ENCODE data around the gene MKX. TPM values are rescaled to one million over a fixed set of nuclear protein-coding genes. Genes with fewer than 3 reads are reported as not detected.

Gene MKX, protein sequence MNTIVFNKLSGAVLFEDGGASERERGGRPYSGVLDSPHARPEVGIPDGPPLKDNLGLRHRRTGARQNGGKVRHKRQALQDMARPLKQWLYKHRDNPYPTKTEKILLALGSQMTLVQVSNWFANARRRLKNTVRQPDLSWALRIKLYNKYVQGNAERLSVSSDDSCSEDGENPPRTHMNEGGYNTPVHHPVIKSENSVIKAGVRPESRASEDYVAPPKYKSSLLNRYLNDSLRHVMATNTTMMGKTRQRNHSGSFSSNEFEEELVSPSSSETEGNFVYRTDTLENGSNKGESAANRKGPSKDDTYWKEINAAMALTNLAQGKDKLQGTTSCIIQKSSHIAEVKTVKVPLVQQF
- total RNA-seq, result 0.15 TPM
- long read RNA-seq, result 0 reads

DNA sequence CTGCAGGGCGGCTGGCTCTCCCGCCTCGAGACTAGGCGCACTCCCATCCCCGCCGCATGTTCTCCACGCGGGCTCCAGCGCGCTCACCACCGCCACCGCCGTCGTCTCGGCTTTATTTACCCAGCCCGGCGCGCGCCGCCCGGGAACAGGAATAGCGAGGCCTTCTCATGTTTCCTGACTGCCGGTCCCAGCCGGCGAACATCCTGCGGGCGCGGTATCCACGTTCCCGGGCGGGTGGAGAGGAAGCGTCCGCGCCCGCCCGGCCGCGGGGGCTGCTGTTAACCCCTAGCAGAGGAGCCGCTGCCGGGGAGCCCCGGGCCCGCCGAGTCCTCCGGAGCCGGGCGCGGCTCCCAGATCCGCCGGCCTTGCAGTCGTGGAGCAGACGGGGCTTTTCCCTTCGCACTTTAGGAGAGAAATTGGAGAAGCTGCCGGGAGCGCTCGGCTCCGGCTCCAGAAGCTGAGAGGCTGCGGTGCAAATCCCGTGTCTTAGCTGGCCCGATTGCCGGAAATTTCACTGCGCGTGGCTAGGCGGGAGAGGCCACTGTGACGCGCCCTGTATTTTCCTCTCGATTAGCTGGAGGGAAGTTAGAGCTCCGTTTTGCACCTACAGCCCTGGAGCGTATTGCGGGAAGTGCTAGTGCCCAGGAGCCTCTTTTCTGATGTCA, at the start of gene MKX:
TSS of gene MKX (minus strand) at position 88 of the 665 bp plus-strand sequence. CDS start 2,404 bp downstream, outside the sequence.
- DNase-seq (peak; percentile 48), ATAC-seq (no peak)
- intact Hi-C loops (cut with micrococcal nuclease), result no loop called here

GRCh38 chr10:27794157-27794556, 48.5 kb upstream of the MKX start:
- no peak for ATAC-seq
- intact Hi-C loops (cut with micrococcal nuclease), result no loop called here
- no peak for DNase-seq

DNA sequence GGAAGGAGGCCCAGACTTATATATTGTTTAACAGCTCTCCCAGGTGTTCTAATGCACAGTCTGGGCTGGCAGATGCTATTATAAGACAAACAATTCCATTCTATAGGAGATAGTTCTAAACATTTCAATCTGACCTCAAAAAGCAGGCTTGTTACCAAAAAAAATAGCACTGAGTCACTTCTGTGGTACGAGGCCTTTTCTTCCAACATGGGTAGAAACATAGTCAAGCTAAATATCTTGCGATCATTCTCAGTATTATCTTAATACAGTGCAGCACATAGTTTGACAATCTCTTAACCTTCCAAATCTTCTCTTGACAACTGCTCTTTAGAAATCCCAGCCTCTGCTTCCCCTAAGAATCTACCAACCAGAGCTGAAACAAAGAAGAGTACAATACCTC, 46.6 kb upstream of the MKX start:
- DNase-seq, result no peak
- no peak for ATAC-seq
- intact Hi-C loops (cut with micrococcal nuclease), result no loop called here

DNA sequence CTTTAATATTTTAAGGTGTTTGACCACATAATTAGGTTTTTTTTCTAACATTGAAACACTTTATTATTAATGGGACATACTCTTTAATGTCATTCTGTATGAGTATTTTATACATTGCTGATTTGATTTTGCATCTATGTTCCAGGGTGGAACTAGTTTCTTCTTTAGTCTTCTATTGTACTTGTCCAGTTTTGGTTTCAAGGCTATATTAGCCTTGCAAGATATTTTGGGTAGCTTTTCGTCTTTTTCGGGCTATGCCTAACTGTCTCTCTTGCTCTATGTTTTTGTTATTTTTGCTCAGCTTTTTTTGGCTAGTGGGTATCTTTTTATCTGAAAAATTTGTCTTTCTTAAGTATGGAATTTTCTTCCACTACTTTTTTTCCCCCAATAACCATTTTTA, 38.7 kb upstream of the MKX start:
- DNase-seq (no peak), ATAC-seq (no peak)
- intact Hi-C loops (cut with micrococcal nuclease), result no loop called here

DNA sequence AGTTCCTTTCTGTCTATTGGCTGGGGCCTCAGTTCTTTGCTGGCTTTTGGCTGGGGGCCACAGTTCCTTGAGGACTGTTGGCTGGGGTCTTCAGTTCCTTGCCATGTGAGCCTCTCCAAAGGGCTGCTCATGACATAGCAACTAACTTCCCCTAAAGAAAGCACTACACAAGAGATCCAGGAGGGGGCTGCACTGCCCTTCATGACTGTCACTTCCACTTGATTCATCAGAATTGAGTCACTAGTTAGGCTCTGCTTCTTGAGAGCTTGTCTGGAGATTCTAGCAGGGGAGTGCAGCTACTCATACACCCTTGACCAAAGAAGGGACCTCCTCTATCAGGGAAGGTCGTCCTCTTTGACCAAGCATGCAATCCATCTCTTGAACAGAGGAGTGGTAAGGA, 38.0 kb upstream of the MKX start:
- ATAC-seq (peak; percentile 44), DNase-seq (no peak)
- intact Hi-C loops (cut with micrococcal nuclease), result no loop called here

DNA sequence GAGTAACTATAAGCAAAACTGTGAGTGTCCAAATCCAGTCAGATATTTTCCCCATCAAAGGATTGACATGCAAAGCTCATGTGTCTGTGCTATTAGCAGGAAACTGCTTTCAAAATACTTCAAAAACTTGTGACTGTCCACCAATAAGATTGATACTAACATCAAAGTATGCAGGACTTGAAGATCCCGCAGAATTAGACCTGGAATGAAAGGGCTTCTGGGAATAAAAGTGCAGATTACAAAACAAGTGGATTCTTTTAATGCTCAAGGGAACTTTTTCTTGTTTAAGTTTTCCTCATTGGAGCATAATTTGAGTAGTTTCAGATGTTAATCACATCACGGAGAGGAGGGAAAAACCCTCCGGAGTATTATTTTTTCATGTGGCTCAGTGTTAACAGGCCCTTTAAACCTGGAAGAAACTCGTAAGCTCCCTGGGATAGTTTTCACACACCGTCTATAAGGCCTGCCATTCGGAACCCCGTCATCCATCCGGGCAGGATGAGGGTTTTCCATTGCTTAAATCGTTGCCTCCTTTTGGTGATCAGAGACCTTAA, 33.9 kb upstream of the MKX start:
- intact Hi-C loops (cut with micrococcal nuclease), result no loop called here
- ATAC-seq, result no peak
- DNase-seq, result no peak

GRCh38 chr10:27774831-27775230, 29.2 kb upstream of the MKX start:
- intact Hi-C loops (cut with micrococcal nuclease), result no loop called here
- ATAC-seq, result no peak
- DNase-seq, result no peak

DNA sequence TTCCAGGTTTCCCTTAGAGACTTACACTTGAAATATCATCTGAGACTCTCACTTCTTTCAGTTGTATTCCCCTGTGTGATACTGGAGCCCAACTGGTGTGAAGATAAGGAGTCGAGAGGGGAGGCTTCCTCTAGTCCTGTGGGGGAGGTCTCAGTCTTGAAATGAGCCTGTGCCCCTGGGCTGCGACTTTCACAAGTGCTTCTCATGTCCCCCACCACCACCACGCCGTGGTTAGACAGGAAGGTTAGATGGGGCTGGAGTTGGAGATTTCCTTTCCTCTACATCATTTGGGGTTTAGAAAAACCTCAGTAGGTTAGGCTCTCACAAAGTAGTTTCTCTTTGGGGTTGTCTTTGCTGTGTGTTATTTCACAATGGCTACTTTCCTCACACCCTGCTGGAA, 25.6 kb upstream of the MKX start:
- no peak for ATAC-seq
- no peak for DNase-seq
- intact Hi-C loops (cut with micrococcal nuclease), result no loop called here

DNA sequence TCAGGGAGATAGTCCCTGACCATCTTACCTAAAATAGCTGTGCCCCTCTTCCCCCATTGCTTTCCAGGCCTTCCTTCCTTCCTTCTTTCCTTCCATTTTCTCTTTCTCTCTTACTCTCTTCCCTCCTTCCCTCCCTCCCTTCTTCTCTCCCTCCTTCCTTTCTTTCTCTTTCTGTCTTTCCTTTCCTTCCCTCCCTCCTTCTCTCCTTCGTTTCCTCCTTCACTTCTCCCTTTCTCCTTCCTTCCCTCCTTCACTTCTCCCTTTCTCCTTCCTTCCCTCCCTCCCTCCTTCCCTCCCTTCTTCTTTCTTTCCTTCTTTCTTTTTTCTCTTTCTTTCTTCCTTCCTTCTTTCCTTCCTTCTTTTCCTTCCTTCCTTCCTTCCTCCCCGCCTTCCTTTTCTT, 24.6 kb upstream of the MKX start:
- ATAC-seq, result no peak
- DNase-seq, result no peak
- intact Hi-C loops (cut with micrococcal nuclease), result no loop called here

DNA sequence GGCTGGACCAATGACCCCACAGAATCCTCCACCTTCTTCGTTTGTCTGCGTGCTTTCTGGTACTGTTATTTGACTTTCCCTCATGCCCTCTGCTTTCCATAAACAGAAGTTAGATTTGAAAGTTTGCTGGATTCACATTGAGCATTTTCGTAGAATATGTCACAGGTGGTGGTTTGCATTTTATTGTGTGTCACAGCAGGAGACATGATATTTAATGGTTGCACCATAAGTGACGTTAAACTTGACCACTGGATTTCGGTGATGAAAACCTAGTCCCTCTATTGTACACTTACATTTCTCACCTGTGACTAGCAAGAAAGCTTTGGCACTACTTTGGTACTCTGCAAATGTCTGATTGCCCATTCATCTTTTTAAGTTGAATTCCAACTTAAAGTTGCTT, 15.2 kb upstream of the MKX start:
- ATAC-seq, result no peak
- intact Hi-C loops (cut with micrococcal nuclease), result no loop called here
- no peak for DNase-seq

- ATAC-seq, result no peak
- no peak for DNase-seq
- intact Hi-C loops (cut with micrococcal nuclease), result no loop called here
These were observed 14.1 kb upstream of the MKX start for GRCh38 chr10:27759483-27760272.

- ATAC-seq, result no peak
- DNase-seq, result no peak
- intact Hi-C loops (cut with micrococcal nuclease), result no loop called here
These were observed 7.1 kb upstream of the MKX start for GRCh38 chr10:27752673-27753237.

- ATAC-seq, result no peak
- no peak for DNase-seq
- intact Hi-C loops (cut with micrococcal nuclease), result no loop called here
These were observed 3.0 kb upstream of the MKX start for GRCh38 chr10:27748601-27749000.

DNA sequence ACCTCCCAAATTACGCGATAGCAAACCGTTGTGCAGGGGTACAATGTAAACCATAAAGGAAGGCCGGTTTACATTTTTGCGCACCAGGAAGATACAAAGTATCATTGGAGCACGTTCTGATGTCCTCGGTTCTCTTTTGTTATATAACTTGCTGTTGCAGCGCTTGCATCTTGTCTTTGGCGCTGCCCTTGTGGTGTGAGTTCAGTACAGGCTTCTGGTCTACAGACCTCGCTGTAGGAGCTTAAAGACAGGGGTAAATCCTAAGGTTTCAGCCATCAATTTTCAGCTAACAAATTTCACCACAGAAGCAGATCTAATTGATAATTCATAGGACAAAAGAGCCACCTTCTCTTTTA, 1.5 kb upstream of the MKX start:
- intact Hi-C loops (cut with micrococcal nuclease), result no loop called here
- no peak for ATAC-seq

DNA sequence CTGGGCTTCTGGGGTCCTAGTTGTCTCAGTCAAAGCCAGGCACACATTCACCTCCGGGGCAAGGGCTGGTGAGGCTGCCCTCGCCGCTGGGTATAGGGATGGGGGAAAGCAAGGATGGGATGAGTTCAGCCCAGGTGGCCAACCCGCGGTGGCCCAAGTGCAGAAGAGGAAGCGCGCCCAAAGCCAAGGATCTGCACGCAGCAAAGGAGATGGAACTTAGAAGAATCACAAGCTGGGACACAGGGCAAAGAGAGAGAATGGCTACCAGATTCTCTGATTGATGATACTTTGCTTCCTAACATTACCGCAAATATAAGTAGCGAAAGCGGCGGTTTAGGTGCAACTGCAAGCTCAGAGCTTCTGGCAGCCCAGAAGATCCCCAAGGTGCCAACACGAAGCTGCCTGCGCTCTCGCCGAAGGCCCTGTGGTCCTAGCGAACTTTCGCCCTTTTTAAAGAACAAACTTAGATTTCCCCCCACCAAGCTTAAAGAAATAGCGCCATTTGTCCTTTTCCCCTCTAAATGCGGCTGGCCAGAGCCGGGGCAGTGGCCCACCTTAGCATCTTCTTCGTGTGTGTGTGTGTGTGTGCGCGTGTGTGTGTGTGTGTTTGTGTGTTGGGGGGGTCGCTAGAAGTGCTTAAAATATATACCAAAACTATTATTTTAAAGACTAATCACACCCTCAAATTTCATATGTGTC, 927 bp upstream of the MKX start:
- intact Hi-C loops (cut with micrococcal nuclease), result no loop called here
- peak; percentile 19 for DNase-seq
- no peak for ATAC-seq

More for the DNA sequence above, 1.5 kb upstream of the MKX start:
- no peak for DNase-seq

DNA sequence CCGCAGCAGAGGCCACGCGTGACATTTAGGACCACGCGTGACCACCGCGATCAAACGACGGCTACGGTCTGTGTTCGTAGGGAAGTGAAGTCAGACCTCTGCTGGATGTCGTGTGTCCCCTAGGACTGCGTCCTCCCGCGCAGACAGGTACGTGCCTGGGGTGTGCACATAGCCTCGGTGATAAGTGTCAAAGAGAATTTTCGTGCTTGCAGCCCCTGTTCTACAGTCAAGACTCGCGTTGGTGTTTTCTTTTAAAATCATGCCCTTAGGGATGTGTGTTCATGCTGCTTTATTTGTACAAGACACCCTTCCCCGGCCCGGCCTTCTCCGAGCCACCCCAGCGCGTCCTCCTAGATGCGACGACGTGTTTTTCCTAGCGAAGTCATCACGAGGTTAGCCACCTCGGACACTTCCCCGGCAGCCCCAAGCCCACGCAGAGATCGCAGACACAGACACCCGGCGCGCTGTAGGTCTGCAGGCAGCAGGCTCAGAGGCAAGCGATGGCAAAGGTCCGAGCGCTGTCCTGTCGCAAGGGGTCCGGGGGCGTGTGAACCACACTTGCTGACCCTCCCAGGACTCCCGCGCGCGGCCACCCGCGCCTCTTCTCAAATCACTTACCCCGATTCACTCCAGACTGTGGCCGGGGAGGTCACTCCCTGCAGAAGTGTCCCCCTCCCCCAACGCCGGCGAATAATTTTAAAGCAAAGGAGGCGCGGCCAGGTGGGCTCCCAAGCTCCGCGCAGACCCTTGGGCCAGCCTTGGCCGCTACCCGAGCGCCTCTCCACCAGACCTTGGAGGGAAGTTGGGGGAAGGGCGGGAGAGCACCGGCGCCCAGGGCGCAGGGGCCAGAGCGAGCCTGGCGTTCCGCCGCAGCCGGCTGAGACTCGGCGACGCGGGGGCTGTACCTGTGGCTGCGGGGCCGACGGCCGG, 552 bp downstream of the MKX start:
- ATAC-seq, result no peak
- intact Hi-C loops (cut with micrococcal nuclease), result no loop called here
- peak; percentile 29 for DNase-seq

- DNase-seq (peak; percentile 46), ATAC-seq (peak; percentile 14)
- intact Hi-C loops (cut with micrococcal nuclease), result no loop called here
These were observed 1.5 kb downstream of the MKX start for GRCh38 chr10:27743877-27744801.
